MV-4-11 (cell line): Measurements from ENCODE around the gene CLIC3.

Experiments used
- DNase-seq: peaks from one replicate; lab custom pipeline; 2025; lab: John Stamatoyannopoulos, UW

The CLIC3 gene

GRCh38 chr9:137030538-137031527, 34.5 kb upstream of the CLIC3 start:
- peak; percentile 91 for DNase-seq

GRCh38 chr9:137030006-137030405, 33.6 kb upstream of the CLIC3 start:
- peak; percentile 31 for DNase-seq

GRCh38 chr9:137029058-137029936, 32.9 kb upstream of the CLIC3 start:
- DNase-seq, result peak; percentile 79

GRCh38 chr9:137028263-137029057, 32.1 kb upstream of the CLIC3 start:
- peak; percentile 69 for DNase-seq

GRCh38 chr9:137027369-137028262, 31.2 kb upstream of the CLIC3 start, which contains the start of gene ABCA2:
Gene ABCA2 (minus strand): TSS chr9:137028237. CDS start chr9:137028140, 97 bp downstream.
- no peak for DNase-seq

- DNase-seq, result no peak
Observed at GRCh38 chr9:137026828-137027227, 30.5 kb upstream of the CLIC3 start.

GRCh38 chr9:137026384-137026783, 30.0 kb upstream of the CLIC3 start:
- no peak for DNase-seq

- peak; percentile 18 for DNase-seq
Observed at GRCh38 chr9:137025517-137025966, 29.2 kb upstream of the CLIC3 start.

- no peak for DNase-seq
Observed at GRCh38 chr9:137023583-137023991, 27.2 kb upstream of the CLIC3 start.

GRCh38 chr9:137023157-137023556, 26.8 kb upstream of the CLIC3 start:
- DNase-seq, result no peak

- DNase-seq, result no peak
Observed at GRCh38 chr9:137022662-137023008, 26.3 kb upstream of the CLIC3 start.

- DNase-seq, result peak; percentile 85
Observed at GRCh38 chr9:137021979-137022661, 25.8 kb upstream of the CLIC3 start.

- DNase-seq, result no peak
Observed at GRCh38 chr9:137021568-137021978, 25.2 kb upstream of the CLIC3 start.

- no peak for DNase-seq
Observed at GRCh38 chr9:137020771-137021567, 24.6 kb upstream of the CLIC3 start.

- DNase-seq, result no peak
Observed at GRCh38 chr9:137019891-137020683, 23.7 kb upstream of the CLIC3 start.

- DNase-seq, result no peak
Observed at GRCh38 chr9:137018761-137019559, 22.6 kb upstream of the CLIC3 start.

- no peak for DNase-seq
Observed at GRCh38 chr9:137017791-137018497, 21.6 kb upstream of the CLIC3 start.
